Epithelial cell of prostate (primary cell): Measurements from ENCODE around the gene ACOT6.
"Not testable (repeated sequence)": the region's sequence is repeated elsewhere in the genome, so short reads cannot be mapped to it uniquely, and the experiment has no call there.

Experiments used
- DNase-seq: peaks from one replicate; pipeline ENCODE4 v3.0.0-alpha.2; 2011; ENCODE audit warnings: low read depth, low spot score
- H3K27ac ChIP-seq: fragments of 450-650 bp; 2 replicates; pipeline ENCODE4 v1.5.1; 2017; ENCODE audit warnings: mild to moderate bottlenecking

Gene ACOT6

DNA sequence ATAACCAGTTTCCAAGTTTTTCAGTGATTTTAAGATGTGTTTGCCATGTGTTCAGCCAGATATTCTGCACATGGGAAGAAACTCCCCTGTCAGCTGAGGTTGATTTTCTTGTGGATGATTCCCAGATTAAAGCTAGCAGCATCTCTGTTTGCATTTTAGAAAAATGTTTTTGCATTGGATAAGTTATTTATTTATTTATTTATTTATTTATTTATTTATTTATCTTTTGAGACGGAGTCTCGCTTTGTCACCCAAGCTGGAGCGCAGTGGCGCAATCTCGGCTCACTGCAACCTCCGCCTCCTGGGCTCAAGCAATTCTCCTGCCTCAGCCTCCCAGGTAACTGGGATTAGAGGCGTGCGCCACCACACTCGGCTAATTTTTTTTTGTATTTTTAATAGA is 17.8 kb upstream of the ACOT6 start:
- DNase-seq = no peak
- no peak overlapping the region for H3K27ac ChIP-seq

DNA sequence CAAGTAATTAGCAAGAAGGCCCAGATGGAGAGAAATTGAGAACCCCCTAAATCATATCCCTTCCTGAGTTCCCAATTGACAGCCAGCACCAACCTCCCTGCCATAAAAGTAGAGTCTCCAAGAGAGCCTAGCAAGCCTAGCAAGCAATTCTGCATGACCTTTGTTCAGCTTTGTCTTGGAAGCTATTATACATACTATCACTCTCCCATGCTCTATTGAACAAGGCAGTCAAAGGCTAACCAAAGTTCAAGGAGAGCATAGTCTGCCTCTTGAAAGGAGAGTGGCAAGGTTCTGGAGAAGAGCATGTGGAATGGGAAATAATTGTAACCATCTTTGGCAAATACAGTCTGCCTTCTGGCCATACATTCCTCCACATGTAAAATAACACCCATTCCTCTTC is 12.8 kb upstream of the ACOT6 start:
- DNase-seq = no peak
- H3K27ac ChIP-seq = no peak overlapping the region

DNA sequence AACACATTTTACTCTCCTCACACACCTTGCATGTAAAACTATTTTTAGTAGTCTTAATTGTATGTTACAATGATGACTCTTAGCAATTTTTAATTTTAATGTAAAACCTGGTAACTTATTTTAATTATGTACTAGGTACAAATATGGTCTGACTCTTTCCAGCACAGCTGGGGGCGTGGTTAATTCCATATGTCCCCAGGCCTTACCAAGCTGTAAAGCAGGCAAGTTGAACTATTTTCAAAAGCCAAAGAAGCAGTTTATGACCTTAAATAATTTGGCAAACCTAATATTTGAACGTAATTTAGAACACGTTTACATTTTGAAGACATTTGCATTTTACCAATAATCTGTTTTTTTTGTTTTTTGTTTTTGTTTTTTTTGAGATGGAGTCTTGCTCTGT is 9.3 kb upstream of the ACOT6 start:
- no peak for DNase-seq
- H3K27ac ChIP-seq = no peak overlapping the region

DNA sequence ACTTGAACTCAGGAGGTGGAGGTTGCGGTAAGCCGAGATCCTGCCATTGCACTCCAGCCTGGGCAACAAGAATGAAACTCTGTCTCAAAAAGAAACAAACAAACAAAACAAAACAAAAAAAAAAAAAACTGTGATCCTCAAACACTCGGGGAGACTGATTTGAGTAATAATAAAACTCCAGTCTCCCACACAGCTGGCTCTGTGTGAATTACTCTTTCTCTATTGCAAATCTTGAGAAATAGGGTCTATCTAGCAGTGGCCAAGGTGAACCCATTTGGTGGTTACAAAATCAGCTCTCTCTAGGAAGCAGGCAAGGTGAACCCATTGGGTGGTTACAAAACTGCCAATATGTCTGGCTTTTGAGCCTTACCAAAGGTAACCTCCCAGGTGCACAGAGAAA is 6.0 kb upstream of the ACOT6 start:
- no peak for DNase-seq
- no peak overlapping the region for H3K27ac ChIP-seq

DNA sequence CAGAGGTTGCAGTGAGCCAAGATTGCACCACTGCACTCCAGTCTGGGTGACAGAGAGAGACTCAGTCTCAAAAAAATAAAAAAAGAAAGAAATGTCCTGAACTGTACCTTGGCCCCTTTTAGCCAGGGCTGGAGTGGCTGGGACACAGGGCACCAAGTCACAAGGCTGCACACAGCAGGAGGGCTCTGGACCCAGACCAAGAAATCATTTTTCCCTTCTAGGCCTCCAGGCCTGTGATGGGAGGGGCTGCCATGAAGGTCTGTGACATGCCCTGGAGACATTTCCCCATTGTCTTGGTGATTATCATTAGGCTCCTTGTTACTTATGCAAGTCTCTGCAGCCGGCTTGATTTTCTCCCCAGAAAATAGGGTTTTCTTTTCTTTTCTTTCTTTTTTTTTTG is 5.1 kb upstream of the ACOT6 start:
- no peak overlapping the region for H3K27ac ChIP-seq
- no peak for DNase-seq

DNA sequence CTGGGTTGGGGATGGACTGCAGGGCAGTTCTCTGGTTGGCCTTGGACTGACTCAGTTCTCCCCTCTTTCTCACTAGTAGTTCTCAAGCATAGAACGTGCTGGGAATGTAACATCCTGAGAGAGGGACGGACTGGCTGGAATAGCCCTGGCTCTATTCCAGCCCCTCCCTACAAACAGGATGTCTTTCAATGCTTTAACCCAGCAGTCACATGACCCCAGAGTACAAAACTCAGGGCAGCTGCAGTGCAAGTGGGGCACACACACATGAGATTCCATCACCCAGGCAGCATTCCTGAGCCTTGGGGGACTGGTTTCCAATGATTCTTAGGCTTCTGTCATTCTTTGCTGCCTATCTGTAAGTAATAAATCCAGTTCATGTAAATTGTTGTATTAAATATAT is 1.6 kb upstream of the ACOT6 start:
- no peak overlapping the region for H3K27ac ChIP-seq
- no peak for DNase-seq

DNA sequence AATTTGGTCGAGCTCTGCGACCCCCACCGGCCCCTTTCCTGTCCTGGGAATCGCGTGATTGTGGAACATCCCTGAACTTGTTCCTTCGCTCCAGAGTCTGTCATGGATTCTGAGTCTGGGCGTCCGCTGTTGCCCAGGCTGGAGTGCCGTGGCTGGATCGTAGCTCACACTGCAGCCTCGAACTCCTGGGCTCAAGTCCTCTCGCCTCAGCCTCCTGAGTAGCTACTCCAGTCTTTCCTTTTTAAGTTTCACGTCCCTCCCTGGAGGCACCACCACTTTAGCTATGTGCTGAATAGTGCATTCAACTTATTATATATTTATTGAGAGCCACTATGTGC is 698 bp downstream of the ACOT6 start:
- DNase-seq = no peak
- peak overlapping the region; percentile 33 for H3K27ac ChIP-seq

DNA sequence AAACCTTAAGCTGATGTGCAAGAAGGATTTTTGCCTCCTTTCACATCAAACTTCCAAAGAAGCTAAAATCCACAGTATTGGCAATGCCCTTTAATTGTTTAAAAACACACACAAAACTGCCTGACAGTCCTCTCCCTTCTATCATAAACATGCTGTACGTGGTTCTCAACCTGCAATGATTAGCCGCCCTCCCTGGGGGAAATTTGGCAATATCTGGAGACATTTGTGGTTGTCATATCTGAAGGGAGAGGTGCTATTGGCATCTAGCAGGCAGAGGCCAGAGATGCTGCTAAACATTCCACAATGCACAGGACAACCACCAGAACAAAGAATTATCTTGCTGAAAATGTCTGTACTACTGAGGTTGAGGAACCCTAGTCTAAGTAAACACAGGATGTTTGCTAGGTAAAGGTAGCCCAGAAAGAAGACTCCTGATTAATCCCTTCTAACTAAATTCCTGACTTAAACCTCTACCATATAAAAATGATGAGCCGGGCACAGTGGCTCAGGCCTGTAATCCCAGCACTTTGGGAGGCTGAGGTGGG is 1.2 kb downstream of the ACOT6 start:
- no peak for DNase-seq
- H3K27ac ChIP-seq = no peak overlapping the region

DNA sequence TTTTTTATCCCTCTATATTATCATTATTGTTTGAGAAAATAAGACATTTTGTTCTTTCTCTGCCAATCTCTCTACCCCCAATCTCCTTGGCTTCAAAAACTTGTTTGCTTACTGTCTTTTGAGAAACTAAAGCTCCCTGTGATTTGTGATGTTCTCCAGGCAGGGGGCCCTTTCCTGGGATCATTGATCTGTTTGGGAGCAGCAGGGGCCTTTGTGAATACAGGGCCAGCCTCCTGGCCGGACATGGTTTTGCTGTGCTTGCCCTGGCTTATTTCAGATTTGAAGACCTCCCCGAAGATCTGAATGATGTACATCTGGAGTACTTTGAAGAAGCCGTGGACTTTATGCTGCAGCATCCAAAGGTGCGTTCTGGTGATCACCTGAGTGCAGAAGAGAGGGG is 4.5 kb downstream of the ACOT6 start:
- H3K27ac ChIP-seq = no peak overlapping the region
- DNase-seq = no peak

DNA sequence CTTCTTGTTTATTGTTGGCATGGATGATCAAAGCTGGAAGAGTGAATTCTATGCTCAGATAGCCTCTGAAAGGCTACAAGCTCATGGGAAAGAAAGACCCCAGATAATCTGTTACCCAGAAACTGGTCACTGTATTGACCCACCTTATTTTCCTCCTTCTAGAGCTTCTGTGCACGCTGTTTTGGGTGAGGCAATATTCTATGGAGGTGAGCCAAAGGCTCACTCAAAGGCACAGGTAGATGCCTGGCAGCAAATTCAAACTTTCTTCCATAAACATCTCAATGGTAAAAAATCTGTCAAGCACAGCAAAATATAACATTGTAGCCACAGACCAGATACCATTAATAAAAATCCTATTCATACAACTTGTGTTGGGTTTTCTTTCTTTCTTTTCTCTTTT is 7.2 kb downstream of the ACOT6 start:
- DNase-seq = no peak
- no peak overlapping the region for H3K27ac ChIP-seq

DNA sequence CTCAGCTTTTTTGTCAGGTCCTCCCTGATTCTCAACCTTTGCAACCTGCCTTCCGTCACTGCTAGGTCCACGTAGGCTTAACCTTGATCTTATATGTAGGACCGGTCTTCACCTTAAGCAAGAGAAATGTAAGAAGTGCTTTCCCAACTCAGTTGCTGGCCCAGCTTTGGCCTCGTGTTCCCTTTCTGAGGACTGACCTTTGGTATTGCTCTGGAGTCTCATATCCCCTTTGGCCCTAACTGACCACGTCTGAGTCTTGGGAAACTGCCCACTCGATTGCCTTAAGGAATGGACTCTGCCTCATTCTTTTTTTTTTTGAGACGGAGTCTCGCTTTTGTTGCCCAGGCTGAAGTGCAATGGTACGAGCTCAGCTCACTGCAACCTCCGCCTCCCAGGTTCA is 8.0 kb downstream of the ACOT6 start:
- DNase-seq = no peak
- no peak overlapping the region for H3K27ac ChIP-seq

DNA sequence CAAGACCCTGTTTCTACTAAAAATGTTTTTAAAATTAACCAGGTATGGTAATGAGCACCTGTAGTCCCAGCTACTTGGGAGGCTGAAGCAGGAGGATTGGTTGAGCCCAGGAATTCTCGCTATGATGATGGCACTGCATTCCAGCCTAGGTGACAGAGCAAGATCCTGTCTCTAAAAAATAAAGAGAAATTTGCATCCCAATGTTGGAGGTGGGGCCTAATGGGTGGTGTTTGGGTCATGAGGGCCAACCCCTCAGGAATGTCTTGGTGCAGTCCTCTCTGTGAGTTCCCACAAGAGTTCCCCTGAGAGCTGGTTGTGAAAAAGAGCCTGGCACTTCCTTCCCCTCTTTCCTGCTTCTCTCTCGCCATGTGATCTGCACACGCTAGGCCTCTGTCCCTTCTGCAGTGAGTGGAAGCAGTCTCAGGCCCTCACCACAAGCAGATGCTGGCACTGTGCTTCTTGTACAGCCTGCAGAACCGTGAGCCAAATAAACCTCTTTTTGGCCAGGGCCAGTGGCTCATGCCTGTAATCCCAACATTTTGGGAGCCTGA is 11.3 kb downstream of the ACOT6 start:
- DNase-seq = no peak
- no peak overlapping the region for H3K27ac ChIP-seq

DNA sequence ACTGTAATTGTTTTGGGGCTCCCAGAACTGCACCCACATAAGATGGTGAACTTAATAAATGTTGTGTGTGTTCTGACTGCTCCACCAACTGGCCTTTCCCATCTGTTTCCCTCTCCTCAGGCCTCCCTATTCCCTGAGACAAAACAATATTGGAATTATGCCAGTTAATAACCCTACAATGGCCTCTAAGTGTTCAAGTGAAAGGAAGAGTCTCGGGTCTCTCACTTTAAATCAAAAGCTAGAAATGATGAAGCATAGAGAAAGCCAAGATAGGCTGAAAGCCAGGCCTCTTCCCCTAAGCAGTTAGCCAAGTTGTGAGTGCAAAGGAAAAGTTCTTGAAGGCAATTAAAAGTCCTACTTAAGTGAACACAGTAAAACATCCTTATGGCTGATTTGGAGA is 13.4 kb downstream of the ACOT6 start:
- H3K27ac ChIP-seq = no peak overlapping the region
- DNase-seq = no peak

DNA sequence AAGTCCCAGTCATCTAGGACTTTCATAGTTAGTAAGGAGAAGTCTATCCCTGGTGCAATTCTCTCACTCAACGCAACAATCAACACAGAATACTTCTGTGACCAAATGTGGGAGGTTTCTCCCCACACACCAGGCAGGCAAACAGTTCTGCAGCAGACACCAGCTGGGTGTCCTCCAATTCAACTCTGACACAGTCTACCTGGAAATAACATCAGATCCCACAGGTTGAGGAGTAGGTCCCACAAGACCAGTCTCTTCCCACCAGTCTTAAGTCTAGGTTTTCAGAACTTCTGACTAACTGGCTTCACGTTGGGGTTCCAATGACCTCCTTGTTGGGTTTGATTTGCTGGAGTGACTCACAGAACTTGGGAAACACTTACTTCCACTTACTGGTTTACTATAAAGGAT is 14.8 kb downstream of the ACOT6 start:
- DNase-seq = no peak
- no peak overlapping the region for H3K27ac ChIP-seq

DNA sequence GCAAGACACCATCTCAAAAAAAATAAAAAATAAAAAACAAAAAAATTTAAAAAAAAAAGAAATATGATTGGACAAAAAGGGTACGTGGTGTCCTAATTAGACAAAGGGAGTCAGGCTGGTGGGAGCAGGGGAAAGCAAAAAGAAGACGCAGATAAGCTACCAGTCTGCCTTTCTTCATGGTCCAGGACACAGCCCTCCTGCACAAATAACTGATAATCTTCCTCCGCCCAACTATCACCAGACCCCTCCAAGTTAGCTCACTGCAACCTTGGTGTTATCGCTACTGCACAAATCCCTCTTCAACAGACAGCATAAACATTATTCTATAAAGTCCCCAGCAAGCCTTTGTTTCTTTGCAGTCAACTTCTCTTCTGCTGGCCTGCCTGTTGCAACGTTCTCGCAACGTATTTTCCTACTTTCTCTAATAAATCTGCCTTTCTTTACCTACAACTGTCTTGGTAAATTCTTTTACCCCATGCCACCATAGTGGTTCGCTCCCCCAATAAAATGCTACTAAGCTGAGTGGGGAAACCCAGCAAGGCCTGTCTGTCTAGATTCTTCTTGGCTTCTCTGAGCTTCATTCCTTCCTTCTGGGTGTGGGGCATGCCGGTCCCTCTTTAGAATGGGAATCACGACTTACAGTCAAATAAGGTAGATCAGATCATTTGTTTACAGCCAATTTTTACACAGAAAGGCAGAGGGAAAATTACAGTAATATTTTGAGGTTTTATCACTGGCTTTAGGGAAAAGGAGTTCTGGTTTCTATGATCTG is 17.9 kb downstream of the ACOT6 start:
- H3K27ac ChIP-seq = no peak overlapping the region
- no peak for DNase-seq

DNA sequence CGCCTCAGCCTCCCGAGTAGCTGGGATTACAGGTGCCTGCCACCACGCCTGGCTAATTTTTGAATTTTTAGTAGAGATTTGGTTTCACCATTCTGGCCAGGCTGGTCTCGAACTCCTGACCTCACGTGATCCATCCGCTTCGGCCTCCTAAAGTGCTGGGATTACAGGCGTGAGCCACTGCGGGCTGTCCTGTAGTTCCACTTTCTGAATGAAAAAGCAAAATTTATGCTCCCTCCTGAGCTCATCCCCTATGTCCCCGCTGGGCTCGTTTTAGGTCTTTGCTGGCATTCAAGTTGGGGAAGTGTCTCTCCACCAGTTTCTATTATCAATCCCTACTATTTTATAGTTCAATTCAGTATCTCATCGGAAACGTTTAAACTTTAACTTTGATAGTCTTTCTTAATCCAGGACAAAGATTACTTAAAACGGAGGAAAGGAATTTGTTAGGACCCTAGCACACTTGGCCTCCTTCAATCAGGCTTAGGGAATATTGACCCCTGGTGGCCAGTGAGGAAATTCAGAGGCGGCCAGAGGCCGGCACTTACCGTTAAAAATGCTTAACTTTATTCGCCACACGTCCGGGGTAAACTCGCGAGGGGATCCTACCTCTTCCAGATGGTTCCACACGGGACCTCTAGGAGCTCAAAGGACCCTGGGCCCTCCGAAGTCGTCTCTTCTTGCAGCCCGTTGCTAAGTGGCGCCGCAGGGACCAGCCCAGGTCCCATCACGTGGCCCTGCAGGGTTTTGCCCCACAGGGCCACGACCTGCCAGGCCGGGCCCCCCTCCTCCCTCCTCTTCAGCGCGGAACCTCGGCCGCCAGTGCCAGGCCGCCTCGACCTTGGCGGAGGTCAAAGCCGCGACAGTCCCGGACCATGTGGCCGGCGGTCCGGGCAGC is 21.0 kb downstream of the ACOT6 start:
- DNase-seq = no peak
- no peak overlapping the region for H3K27ac ChIP-seq

DNA sequence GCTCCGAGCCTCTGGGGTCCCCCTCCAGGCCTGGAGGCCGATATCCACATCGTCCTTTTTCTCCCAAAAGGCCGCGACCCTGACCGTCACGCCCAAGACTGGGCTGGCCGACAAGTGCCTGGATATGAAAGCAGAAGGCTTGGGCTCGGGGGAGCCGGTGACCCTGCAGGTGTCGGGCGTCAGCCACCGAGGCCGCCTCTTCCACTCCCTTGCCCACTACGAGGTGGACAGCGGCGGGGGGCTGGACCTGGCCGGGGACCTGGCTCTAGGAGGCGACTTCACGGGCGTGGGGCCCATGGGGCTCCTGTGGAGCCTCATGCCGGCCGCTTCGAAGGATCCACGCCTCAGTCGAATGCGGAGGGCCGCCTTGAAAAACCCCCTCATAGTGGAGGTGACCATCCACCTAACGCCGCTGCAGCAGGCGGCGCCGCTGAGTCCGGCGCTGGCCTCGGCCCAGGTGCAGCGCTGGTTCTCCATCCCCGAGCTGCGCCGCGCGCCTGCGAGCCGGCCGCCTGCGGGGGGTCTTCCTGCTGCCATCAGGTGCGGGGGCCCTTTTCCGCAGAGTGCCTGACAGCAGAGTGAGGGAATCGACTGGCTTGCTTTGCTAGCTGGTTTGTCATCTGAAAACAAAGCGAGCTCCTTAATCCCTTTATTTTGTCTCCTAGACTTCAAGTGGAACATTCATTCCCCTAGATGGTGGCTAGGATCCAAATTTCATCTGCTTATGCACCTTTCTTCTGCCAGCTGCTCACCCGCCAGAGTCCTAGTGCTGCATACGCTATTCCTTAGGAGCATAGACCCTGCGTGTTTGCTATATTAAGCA is 21.9 kb downstream of the ACOT6 start:
- H3K27ac ChIP-seq = no peak overlapping the region
- no peak for DNase-seq

DNA sequence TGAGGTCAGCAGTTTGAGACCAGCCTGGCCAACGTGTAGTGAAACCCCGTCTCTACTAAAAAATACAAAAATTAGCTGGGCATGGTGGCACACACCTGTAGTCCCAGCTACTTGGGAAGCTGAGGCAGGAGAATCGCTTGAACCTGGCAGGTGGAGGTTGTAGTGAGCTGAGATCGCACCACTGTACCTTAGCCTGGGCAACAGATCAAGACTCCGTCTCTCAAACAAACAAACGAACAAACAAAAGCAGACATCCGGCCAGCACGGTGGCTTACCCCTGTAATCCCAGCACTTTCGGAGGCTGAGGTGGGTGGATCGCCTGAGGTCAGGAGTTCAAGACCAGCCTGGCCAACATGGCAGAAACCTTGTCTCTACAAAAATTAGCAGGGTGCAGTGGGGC is 24.0 kb downstream of the ACOT6 start:
- not testable (repeated sequence) for DNase-seq, H3K27ac ChIP-seq

DNA sequence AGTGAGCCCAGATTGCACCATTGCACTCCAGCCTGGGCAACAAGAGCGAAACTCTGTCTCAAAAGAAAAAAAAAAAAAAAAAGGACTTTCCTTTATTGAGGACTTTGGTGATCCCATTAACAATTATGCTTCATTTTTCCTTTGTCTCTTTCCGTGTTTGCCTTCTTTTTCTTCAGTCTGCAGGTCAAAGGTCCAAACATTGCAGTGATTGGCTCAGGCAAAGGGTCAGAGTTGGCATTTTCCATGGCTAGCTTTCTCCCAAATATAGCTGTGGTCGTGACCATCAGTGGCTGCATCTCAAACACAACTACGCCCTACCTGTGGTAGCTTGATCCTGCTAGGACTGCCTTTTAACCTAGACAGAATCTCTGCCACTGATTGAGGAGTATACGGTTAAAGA is 25.5 kb downstream of the ACOT6 start:
- no peak overlapping the region for H3K27ac ChIP-seq
- DNase-seq = no peak

DNA sequence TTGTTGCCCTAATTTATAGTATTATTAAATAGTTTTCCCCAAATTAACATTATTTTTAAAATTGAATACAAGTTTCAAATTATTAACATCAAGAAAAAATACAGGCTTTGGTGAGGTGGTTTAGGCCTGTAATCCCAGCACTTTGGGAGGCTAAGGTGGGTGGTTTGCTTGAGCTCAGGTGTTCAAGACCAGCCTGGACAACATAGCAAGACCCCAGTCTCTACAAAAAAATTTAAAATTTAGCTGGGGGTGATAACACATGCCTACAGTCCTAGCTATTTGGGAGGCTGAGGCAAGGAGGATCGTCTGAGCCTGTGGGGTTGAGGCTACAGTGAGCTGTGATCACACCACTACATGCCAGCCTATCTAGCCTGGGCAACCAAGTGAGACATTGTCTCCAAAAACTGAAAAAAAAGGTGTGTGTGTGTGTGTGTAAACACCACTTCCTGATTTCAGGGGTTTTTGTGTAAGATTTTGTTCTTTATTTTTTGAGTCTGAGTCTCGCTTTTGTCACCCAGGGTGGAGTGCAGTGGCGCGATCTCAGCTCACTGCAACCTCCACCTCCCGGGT is 28.6 kb downstream of the ACOT6 start:
- H3K27ac ChIP-seq = no peak overlapping the region
- DNase-seq = no peak
